ENCODE measurements around the gene TAF1C. TPM values are rescaled to one million over a fixed set of nuclear protein-coding genes. Genes with fewer than 3 reads are reported as not detected.
A peak's percentile ranks its signal among the peaks of the same experiment; 100 is the strongest.

The TAF1C gene
- total and polyA plus RNA-seq, 2 donors (not counting 3 experiments of a cell fraction or from before 2014, with no cell fraction given) = 57.2 to 77.6 TPM

DNA sequence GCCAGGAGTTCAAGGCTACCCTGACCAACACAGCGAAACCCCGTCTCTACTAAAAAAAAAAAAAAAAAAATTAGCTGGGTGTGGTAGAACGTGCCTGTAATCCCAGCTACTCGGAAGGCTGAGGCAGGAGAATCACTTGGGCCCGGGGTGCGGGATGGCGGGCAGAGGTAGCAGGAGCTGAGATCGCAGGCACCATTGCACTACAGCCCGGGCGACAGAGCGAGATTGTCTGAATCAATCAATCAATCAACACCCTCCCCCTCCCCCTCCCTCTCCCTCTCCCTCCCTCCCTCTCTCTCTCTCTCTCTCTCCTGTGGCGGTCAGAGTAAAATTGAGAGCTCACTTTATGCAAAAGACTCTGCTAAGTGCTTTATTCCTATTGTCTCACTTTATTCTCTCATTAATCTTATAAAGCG, 43.1 kb downstream of the TAF1C start:
- BruUV-seq (replicated peaks) = no TSS peak
- Histone ChIP-seq H3K27ac (ENCODE audit: insufficient read depth, low read depth, low read length) (no peak overlapping the region), H3K4me1 (ENCODE audit: control insufficient read depth, extremely low read depth, insufficient read depth, low read length) (peaks cover 5% of the 10 kb centered on the region), H2AFZ (ENCODE audit: low read depth, low read length) (no peak overlapping the region), H3K27me3 (ENCODE audit: control insufficient read depth in 2 of 2, insufficient read depth in 2 of 2, low read length in 2 of 2) (peaks cover 0 to 4% of the 10 kb centered on the region in 2 experiments), H3K4me3 (replicated peaks in 1 of 3; ENCODE audit: insufficient read depth in 1 of 3, low read depth in 1 of 3, low read length in 3 of 3) (peak overlapping the region; percentile 62 to 91 (median 85)), H3K36me3 (ENCODE audit: control insufficient read depth in 2 of 2, extremely low read depth in 1 of 2, insufficient read depth in 2 of 2, low read length in 2 of 2) (no peaks in the 10 kb centered on the region), H4K20me1 (replicated peaks; ENCODE audit: control insufficient read depth, extremely low read depth, insufficient read depth, low read length) (peaks cover 5% of the 10 kb centered on the region), H3K79me2 (ENCODE audit: control insufficient read depth, insufficient read depth, low read length) (peaks cover 15% of the 10 kb centered on the region), H3K9me1 (replicated peaks; ENCODE audit: control insufficient read depth, extremely low read depth, insufficient read depth, low read length) (no peaks in the 10 kb centered on the region), H3K4me2 (ENCODE audit: insufficient read depth, low read length) (peak overlapping the region; percentile 80), H3K9me3 (replicated peaks; ENCODE audit: control insufficient read depth, insufficient read depth, low read length) (no peaks in the 10 kb centered on the region), H3K9ac (replicated peaks; ENCODE audit: extremely low read depth, insufficient read depth, low read length) (peak overlapping the region; percentile 46)
- FAIRE-seq = no peak
- ChIA-PET CTCF (interaction anchor here (1.0 to 2.3 kb wide), 2 partner anchors 43 to 187 kb away, joined by 3 to 12 read pairs; partner anchors contain the start of gene TAF1C), POLR2A (no interaction called here)
- dilution Hi-C loops (cut with MboI; ENCODE audit: extremely low pct_ligation_motif_present, low sequenced_read_pairs) (no loop called here), intact Hi-C loops (cut with micrococcal nuclease) (loop anchor here (2.0 kb wide), 2 partner anchors 27 to 41 kb away; partner anchors contain the start of gene MBTPS1)
- DNase-seq (ENCODE audit: low read depth, low spot score) = no peak
- TF ChIP-seq, protein P1, sequence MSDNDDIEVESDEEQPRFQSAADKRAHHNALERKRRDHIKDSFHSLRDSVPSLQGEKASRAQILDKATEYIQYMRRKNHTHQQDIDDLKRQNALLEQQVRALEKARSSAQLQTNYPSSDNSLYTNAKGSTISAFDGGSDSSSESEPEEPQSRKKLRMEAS (IDR thresholded peaks at IDR 0.05; ENCODE audit: insufficient read depth, insufficient read length) = no peak
- TF ChIP-seq FOS (IDR thresholded peaks at IDR 0.05; ENCODE audit: borderline replicate concordance, insufficient read depth, low read length) (no peak), POLR2AphosphoS5 (IDR thresholded peaks at IDR 0.05; ENCODE audit: insufficient read depth, low read depth, low read length) (no peak), POLR2A (IDR thresholded peaks at IDR 0.05; ENCODE audit: low read depth, low read length) (no peak), JUN (IDR thresholded peaks at IDR 0.05; ENCODE audit: borderline replicate concordance, insufficient read depth, insufficient read length, low read depth) (no peak)
- TF ChIP-seq, protein P2, sequence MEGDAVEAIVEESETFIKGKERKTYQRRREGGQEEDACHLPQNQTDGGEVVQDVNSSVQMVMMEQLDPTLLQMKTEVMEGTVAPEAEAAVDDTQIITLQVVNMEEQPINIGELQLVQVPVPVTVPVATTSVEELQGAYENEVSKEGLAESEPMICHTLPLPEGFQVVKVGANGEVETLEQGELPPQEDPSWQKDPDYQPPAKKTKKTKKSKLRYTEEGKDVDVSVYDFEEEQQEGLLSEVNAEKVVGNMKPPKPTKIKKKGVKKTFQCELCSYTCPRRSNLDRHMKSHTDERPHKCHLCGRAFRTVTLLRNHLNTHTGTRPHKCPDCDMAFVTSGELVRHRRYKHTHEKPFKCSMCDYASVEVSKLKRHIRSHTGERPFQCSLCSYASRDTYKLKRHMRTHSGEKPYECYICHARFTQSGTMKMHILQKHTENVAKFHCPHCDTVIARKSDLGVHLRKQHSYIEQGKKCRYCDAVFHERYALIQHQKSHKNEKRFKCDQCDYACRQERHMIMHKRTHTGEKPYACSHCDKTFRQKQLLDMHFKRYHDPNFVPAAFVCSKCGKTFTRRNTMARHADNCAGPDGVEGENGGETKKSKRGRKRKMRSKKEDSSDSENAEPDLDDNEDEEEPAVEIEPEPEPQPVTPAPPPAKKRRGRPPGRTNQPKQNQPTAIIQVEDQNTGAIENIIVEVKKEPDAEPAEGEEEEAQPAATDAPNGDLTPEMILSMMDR (IDR thresholded peaks at IDR 0.05; ENCODE audit: extremely low read depth in 1 of 2, insufficient read depth in 1 of 2, low read depth in 1 of 2, low read length in 2 of 2) = no peak

Data from endothelial cell of umbilical vein (primary cell).